Neutrophil (primary cell): ENCODE data around the gene IFNLR1.

ENCODE experiments used
- H3K27ac ChIP-seq: fragments of 200-600 bp; sonication (generic); 2 replicates; pipeline ENCODE4 v1.5.1; 2016; ENCODE audit warnings: mild to moderate bottlenecking, moderate library complexity
- H3K27me3 ChIP-seq: fragments of 200-600 bp; sonication (generic); 2 replicates; pipeline ENCODE4 v1.6.0; 2016; ENCODE audit warnings: mild to moderate bottlenecking
- H3K36me3 ChIP-seq: fragments of 200-600 bp; sonication (generic); 2 replicates; pipeline ENCODE4 v1.5.1; 2017
- H3K4me1 ChIP-seq, 2 experiments: fragments of 200-600 bp in 1 of 2; sonication (generic) in 1 of 2; 1 replicate in 1 of 2; 2 replicates in 1 of 2; pipeline versions ENCODE4 v1.5.1 to v1.6.1; 2013 to 2016; ENCODE audit warnings: low read depth in 1 of 2, low read length in 1 of 2, mild to moderate bottlenecking in 1 of 2, moderate library complexity in 1 of 2; ENCODE audit not compliant: control insufficient read depth in 1 of 2, insufficient read depth in 1 of 2
- H3K4me3 ChIP-seq, 2 experiments: fragments of 200-600 bp in 1 of 2; sonication (generic) in 1 of 2; 1 replicate in 1 of 2; 2 replicates in 1 of 2; pipeline ENCODE4 v1.5.1; 2013 to 2016; ENCODE audit warnings: low read depth in 1 of 2, low read length in 1 of 2, mild to moderate bottlenecking in 1 of 2, moderate library complexity in 1 of 2
- H3K9me3 ChIP-seq: fragments of 200-600 bp; sonication (generic); 2 replicates; pipeline ENCODE4 v1.5.1; 2016
- CTCF ChIP-seq: fragments of 200-600 bp; sonication (generic); IDR thresholded peaks from 2 replicates; pipeline ENCODE4 v1.5.1; 2016; ENCODE audit warnings: antibody characterized with exemption

Gene IFNLR1

GRCh38 chr1:24117132-24117531, 70.0 kb downstream of the IFNLR1 start:
- Histone ChIP-seq H3K27me3 (peaks cover 32% of the 10 kb centered on the region), H3K27ac (no peak overlapping the region), H3K36me3 (no peaks in the 10 kb centered on the region), H3K4me3 (no peak overlapping the region), H3K9me3 (no peaks in the 10 kb centered on the region), H3K4me1 (no peaks in the 10 kb centered on the region)
- no peak for TF ChIP-seq CTCF

GRCh38 chr1:24114753-24115152, 72.3 kb downstream of the IFNLR1 start:
- H3K27ac ChIP-seq = no peak overlapping the region
- no peak overlapping the region for H3K4me3 ChIP-seq
- no peak for TF ChIP-seq CTCF
- H3K27me3 ChIP-seq = peaks cover 48% of the 10 kb centered on the region
- H3K4me1 ChIP-seq = no peaks in the 10 kb centered on the region
- H3K9me3 ChIP-seq = no peaks in the 10 kb centered on the region
- H3K36me3 ChIP-seq = no peaks in the 10 kb centered on the region

GRCh38 chr1:24113641-24114033, 73.5 kb downstream of the IFNLR1 start:
- TF ChIP-seq CTCF = no peak
- H3K4me1 ChIP-seq = no peaks in the 10 kb centered on the region
- peaks cover 48% of the 10 kb centered on the region for H3K27me3 ChIP-seq
- H3K27ac ChIP-seq = no peak overlapping the region
- no peaks in the 10 kb centered on the region for H3K9me3 ChIP-seq
- H3K36me3 ChIP-seq = no peaks in the 10 kb centered on the region
- no peak overlapping the region for H3K4me3 ChIP-seq

- H3K36me3 ChIP-seq = no peaks in the 10 kb centered on the region
- H3K27ac ChIP-seq = no peak within 1 kb of the TSS
- H3K4me1 ChIP-seq = no peaks in the 10 kb centered on the region
- no peaks in the 10 kb centered on the region for H3K9me3 ChIP-seq
- TF ChIP-seq CTCF = no peak
- peaks cover 48% of the 10 kb centered on the region for H3K27me3 ChIP-seq
- no peak within 1 kb of the TSS for H3K4me3 ChIP-seq
Measured at GRCh38 chr1:24111996-24112779, 74.9 kb downstream of the IFNLR1 start, which contains the start of gene MYOM3. Gene MYOM3, minus strand, starts transcription at chr1:24112135. Its CDS starts 3,499 bp downstream, at chr1:24108636.

DNA sequence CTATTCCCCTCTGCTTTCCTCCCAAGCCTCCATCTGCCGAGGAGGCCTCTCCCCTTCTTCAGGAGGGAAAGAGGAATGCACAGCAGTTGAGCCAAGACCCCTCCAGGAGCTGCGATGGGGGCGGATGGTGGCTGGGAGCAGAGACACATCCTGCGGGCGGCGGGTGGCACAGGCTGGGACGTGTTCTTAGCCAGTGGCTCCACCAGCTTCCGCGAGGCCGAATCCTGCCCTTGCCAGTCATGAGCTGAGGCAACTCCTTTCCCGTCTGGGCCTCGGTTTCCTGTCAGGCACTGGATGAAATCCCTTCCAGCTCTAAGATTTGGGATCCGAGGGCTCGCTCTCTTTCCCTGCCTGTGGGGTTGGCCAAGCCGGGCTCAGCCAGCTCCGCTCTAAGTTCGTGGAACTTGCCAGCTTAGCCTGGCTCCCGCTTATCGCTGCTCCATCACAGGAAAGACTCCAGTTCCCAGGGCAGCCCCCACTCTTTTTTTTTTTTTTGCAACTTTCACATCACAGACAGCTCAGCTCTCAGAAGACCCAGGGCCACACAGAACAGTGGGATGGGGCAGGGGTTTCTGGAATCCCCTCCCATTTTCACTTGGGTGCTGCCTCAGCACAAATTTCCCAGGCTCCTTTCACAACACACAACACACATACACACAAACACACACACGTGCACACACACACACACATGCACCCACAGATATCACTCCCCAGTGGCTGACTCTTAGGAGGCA, 75.7 kb downstream of the IFNLR1 start:
- Histone ChIP-seq H3K4me3 (no peak overlapping the region), H3K36me3 (no peaks in the 10 kb centered on the region), H3K4me1 (no peaks in the 10 kb centered on the region), H3K27ac (no peak overlapping the region), H3K27me3 (peaks cover 45% of the 10 kb centered on the region), H3K9me3 (no peaks in the 10 kb centered on the region)
- no peak for TF ChIP-seq CTCF
